CD4-positive, alpha-beta T cell treated with Interleukin-17A for 1 hour (primary cell): Measurements from ENCODE around the gene EPHA3.

Experiments used
- DNase-seq: peaks from one replicate; pipeline ENCODE4 v3.0.0-alpha.2; 2020

The EPHA3 gene

DNA sequence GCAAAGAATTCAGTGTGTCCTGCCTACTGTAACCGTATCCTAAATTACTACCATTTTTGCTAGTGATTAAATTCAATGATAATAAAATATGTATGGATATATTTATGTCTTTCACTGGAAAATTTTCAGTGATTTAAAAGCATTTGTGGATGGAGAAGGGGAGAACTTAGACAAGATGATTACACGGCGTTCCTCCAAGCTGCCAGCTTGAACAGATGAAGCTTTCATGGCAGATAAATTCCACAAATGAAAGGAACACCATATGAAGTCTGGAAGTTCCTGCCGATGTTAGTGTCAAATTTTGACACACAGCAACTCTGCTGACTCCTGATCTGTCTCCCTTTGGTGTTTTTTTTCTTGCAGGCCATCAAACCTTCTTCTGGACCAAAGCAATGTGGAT, 364.7 kb downstream of the EPHA3 start:
- no peak for DNase-seq

DNA sequence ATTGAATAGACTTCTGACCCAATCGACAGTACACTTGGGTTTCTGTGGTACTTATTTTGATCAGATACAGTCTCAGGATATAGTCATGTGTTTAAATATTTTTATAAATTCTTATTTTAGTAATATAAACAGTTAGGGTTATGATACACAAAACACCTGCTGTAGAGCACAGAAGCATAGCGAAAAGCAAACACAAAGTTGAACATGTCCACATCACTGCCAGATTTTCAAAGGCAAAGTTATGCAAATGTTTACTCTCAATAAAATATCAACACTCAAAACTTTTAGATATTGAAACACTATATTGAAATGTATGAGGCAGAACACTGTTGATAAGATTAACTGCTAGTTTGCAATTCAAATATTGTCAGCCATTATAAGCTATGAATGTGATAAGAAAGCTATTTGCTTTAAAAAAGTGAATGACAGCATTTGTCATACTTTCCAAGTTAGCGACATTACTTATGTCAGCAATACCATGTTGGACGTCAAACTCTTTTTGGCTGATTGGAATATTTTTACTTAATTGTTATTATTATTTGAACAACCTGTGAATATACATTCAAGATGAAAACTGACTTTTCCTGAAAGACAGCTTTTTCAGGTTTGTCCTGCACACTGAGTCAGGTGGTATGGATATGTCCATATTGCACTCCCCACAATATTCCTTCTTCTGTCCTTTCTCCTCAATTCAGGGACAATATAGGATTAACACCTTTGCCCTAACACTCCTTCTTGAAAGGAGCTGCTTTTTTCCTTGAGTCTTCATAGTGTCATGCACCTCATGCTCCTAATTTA, 367.1 kb downstream of the EPHA3 start:
- DNase-seq: no peak

DNA sequence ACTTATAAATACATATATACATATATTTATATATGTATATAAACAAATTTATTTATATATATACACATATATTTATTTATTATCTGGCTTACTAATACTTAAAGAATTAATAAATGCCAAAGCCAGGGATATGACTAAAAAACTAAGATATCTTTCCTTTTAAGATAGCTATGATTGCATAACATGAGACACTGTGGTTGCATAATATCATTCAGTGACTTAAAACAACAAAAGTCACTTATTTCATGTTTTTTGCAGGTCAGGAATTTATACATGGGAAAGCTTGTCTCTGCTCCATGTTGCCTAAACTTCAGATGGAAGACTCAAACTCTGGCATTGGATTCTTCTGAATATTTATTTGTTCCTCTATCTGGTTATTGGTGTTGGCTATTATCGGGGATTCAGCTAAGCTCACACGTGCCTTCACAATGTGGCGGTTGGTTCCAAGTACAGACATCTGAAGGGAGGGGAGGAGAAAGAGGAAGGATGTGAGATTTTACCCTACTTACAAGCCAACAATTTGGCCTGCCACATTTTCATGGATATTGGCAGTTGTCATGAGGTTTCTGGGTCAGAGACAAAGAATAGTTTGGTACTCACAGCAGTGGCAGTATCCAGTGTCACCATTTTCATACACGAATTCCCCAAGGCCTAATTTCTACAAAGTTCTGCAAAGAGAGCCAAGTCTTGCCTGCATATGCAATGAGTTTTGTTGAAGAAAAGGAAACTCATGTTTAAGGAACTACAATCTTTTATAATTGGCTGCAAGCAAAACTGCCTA, 381.6 kb downstream of the EPHA3 start:
- no peak for DNase-seq

DNA sequence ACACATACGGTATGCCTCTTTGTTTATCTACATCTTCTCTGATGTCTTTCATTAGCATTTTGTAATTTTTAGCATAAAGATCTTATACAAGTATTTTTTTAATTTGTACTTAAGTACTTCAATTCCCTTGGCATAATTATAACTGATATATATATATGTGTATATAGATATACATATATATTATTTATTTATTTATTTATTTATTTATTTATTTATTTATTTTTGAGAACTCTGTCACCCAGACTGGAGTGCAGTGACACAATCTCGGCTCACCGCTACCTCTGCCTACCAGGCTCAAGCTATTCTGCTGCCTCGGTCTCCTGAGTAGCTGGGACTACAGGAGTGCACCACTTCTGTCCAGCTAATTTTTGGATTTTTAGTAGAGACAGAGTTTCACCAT, 382.7 kb downstream of the EPHA3 start:
- no peak for DNase-seq

- DNase-seq: no peak
These were observed 387.3 kb downstream of the EPHA3 start for GRCh38 chr3:89494734-89495133.

- DNase-seq: no peak
These were observed 396.5 kb downstream of the EPHA3 start for GRCh38 chr3:89503891-89504391.

- no peak for DNase-seq
These were observed 397.0 kb downstream of the EPHA3 start for GRCh38 chr3:89504432-89504831.

- no peak for DNase-seq
These were observed 399.2 kb downstream of the EPHA3 start for GRCh38 chr3:89506462-89507103.

DNA sequence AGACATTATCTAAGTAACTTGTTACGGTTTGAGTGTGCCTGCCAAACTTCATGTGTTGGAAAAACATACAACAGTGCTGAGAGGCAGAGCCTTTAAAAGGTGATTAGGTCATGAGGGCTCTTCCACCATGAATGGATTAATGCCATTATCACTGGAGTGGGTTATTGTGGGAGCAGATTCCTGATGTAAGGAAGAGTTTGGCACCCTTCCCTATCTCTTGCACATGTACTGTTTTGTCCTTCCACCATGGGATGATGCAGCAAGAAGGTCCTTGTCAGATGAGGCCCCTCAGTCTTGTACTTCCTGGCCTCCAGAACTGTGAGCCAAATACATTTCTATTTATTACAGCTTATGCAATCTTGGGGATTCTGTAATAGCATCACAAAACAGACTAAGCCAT, 413.9 kb downstream of the EPHA3 start:
- DNase-seq: no peak

DNA sequence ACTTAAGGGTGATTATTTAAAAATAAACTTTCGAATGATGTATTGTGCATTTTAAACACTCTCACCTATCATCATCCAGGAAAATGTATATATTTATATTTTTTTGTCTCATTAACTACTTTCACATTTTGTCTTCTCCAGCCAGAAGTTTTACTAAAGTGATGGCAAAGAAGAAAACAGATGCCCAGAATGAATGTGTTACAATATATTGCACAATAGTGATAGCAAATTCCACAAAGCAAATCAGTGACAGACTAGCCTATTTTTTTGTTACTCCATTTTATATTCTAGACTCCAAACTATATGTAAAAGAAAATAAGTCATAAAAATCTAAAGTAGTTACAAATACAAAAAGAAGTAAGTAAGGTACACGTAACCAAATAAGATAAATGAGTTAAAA, 414.7 kb downstream of the EPHA3 start:
- DNase-seq: no peak

GRCh38 chr3:89525609-89526008, 418.2 kb downstream of the EPHA3 start:
- no peak for DNase-seq

- no peak for DNase-seq
These were observed 420.4 kb downstream of the EPHA3 start for GRCh38 chr3:89527736-89528305.
